HG03159 (cell line): ENCODE measurements around the gene GEMIN7.

Experiments
- ATAC-seq: cut with Tn5 transposase; IDR thresholded peaks from one replicate; pipeline ENCODE4 v1.9.1; 2021; ENCODE audit warnings: mild to moderate bottlenecking, moderate library complexity; ENCODE audit not compliant: unreplicated experiment

The GEMIN7 gene

GRCh38 chr19:45125360-45125759, 46.3 kb downstream of the GEMIN7 start:
- ATAC-seq = no peak

- no peak for ATAC-seq
These were observed 47.0 kb downstream of the GEMIN7 start for GRCh38 chr19:45125975-45126493.

- no peak for ATAC-seq
These were observed 47.6 kb downstream of the GEMIN7 start for GRCh38 chr19:45126654-45127053.

- no peak for ATAC-seq
These were observed 49.1 kb downstream of the GEMIN7 start for GRCh38 chr19:45128146-45128545.

- no peak for ATAC-seq
These were observed 49.7 kb downstream of the GEMIN7 start for GRCh38 chr19:45128806-45129205.

- ATAC-seq = no peak
These were observed 51.2 kb downstream of the GEMIN7 start for GRCh38 chr19:45130236-45130635.

GRCh38 chr19:45130888-45131615, 52.0 kb downstream of the GEMIN7 start:
- ATAC-seq = no peak

GRCh38 chr19:45133661-45134060, 54.6 kb downstream of the GEMIN7 start:
- ATAC-seq = no peak

- no peak for ATAC-seq
These were observed 56.3 kb downstream of the GEMIN7 start for GRCh38 chr19:45135176-45135885.

- no peak for ATAC-seq
These were observed 57.6 kb downstream of the GEMIN7 start for GRCh38 chr19:45136507-45137178.

GRCh38 chr19:45137179-45137761, 58.2 kb downstream of the GEMIN7 start:
- ATAC-seq = peak; percentile 72

GRCh38 chr19:45138303-45138751, 59.3 kb downstream of the GEMIN7 start:
- ATAC-seq = no peak

GRCh38 chr19:45139286-45140143, 60.5 kb downstream of the GEMIN7 start:
- ATAC-seq = no peak

GRCh38 chr19:45140144-45140503, 61.1 kb downstream of the GEMIN7 start:
- ATAC-seq = no peak

GRCh38 chr19:45140533-45140932, 61.5 kb downstream of the GEMIN7 start:
- ATAC-seq = no peak
